ENCODE measurements around the gene ACSS3.

ACSS3 gene

DNA sequence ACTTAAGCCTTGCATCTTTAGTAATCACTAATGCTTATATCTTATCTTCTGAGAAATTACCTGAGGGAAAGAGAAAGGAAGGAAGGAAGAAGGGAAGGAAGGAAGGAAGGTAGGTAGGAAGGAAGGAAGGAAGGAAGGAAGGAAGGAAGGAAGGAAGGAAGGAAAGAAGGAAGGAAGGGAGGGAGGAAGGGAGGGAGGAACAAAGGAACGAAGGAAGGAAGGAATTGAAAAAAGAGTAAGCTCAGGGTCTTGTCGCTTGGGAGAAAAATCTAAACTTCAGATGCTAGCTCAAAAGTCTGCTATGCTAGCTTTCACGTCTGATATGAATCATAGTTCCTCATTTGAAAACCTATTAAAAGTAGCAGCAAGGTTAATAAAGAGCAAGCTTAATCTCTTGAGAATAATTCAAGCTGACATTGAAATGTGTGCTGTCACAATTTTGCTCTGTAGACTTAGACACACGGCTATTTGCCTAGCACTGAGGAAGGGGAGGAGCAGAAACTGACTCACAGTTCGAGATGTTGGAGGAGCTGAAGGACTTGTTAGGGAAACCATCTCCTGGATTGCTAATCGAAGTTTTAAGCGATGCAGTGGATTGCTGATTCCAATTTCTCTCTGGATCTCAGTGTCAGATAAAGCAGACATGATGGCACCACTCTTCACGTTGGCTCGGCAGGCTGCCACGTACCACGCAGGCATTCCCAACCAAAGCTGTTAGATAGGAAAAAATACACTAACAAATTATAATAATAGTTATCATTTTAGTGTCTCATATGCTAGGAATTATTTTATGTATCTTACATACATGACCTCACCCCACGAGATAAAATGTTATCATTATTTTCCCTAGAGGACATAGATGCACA lies 216.7 kb downstream of the ACSS3 start:
- DNase-seq, result peak in 23 of 56 donors; percentile 1 to 64 (median 18)

DNA sequence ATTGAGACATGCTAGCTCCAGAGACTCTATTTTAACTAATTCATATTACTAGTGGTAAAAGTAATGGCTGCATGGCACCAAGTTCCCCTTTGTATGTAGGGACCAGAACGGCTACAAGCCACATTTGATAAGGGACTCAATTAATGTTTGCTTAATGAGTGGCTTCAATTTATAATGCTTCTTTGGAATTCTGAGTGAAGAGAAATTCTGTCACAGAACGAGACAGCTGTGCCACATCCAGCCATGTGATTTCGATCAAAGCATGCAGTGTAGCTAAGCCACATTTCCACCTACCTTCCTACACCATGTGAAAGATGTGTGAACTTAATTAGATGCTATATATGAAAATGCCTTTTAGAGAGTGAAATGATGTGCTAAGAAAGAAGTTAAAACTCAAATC lies 217.4 kb downstream of the ACSS3 start:
- DNase-seq, result peak in 8 of 56 donors; percentile 1 to 32 (median 10)

DNA sequence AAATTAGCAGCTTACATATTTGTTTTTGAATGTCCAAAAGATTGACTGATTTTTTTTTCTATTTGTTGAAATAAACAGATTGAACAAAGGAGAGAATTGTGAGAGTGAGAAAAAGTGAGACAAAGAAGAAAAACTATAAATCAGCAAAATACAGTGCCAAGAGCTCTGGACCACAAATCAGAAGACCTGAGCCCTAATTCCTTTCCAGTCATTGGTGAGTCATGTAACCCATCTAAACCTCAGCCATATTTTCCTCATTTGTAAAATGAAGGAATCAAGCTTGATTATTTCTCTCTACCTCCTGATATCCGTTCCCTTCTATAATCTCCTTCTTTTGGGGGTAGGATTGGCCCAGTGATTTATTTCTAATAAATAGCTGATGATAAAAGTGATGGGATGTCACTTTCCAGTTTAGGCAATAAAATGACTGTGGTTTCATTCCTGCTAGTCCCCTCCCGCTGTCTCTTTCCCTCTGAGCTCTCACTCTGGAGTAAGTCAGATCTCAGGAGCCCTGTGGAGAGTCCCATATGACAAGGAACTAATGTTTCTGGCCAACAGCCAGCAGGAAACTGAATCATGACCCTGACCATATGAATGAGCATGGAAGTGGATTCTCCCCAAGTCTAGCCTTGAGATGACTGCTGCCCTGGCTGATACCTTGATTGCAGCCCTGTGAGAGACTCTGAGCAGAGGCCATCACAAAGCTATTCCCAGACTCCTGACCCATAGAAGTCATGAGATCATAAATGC lies 218.9 kb downstream of the ACSS3 start:
- DNase-seq, result peak in 1 of 56 donors; percentile 19

DNA sequence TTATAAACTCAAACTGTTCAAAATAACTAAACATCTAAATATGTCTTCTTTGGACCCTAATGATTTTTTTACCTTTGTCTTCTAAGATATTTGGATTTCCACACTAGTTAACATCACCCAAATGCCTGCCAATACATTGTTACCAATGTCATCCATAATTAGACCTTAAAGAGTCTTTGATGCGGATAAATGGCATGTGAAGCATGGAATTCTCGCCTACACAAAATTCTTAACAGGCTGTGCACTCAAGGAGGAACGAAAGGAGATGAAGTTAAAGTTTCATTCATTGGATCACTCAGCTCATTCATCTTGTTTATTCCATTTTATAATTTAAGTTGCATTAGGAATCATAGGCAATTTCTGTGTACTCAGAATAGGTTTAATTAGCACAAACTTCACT lies 219.7 kb downstream of the ACSS3 start:
- DNase-seq, result no peak

DNA sequence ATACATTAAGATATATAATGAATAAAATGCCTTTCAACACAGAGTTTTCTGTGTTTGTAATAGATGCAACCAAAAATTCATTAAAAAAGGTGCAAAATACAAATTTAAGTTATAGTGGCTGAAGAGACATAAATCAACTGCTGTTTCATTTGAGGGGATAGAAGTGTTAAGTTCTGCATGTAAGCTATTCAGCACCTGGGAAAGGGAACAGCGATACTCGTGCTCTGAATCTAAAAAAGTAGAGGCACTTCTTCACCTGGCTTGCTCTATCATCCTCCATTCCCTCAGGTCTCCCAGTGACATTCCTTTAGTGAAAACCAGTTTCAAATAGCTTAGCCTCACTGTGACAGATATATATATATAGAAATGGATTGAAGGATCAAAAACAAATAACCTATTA lies 222.6 kb downstream of the ACSS3 start:
- no peak for DNase-seq

DNA sequence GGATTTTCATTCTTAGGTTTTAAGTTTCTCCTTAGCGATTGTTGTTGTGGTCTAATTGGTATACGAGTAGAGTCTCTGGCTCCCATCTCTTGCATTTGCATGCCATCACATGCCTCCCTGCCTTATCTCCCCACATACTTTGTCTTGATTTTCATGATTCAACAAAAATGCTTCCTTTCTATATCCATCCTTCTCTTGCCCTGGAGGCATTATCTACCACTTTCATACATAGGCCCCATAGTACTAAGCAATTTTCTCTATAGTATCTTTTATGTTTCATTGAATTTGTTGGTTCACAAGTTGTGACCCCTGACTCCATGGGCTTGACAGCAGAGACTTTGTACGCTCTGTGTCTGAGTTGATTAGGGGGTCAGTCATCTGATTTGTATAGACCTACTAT lies 226.1 kb downstream of the ACSS3 start:
- no peak for DNase-seq
